Stimulated activated CD4-positive, alpha-beta T cell treated with anti-CD3 and anti-CD28 coated beads, Interleukin-15, amount 100 ng/mL, for 1 hour (primary cell): ENCODE measurements around the gene FBXL17.

ENCODE experiments used
- DNase-seq, 2 donors: peaks; one replicate each; pipeline ENCODE4 v3.0.0-alpha.2; 2020; ENCODE audit warnings: low read depth in 1 of 2, low spot score in 1 of 2

Gene FBXL17

GRCh38 chr5:108375768-108376167 is 6.1 kb downstream of the FBXL17 start:
- no peak for DNase-seq

DNA sequence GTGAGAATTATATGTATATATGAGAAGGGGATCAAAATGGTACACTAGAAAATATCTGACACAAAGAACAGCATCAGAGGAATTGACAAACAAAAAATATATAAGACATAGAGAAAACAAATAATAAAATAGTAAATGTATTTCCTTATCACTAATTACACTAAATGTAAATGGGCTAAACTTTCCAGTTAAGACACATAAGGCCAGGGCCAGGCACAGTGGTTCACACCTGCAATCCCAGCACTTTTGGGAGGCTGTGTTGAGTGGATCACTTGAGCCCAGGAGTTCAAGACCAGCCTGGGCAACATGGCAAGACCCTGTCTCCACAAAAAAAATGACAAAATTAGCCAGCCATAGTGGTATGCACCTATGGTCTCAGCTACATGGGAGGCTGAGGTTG is 8.5 kb downstream of the FBXL17 start:
- DNase-seq, result no peak

GRCh38 chr5:108372369-108372768 is 9.5 kb downstream of the FBXL17 start:
- no peak for DNase-seq

DNA sequence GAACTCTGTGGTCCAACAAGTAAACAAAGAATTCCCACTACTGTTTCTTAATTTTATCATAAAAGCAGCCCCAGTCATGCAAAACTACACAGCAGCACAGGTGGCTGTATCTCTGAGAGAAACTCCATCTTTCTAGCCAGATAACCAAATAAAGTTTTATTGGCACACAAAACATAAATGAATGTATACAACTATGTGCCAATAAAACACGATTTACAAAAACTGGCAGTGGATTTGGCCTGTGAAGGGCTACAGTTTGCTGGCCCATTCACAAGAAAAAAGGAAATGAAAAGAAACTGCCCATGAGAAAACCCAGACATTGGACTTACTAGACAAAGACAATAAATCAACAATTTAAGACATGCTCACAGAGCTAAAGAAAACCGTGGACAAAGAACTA is 10.6 kb downstream of the FBXL17 start:
- DNase-seq, result no peak

DNA sequence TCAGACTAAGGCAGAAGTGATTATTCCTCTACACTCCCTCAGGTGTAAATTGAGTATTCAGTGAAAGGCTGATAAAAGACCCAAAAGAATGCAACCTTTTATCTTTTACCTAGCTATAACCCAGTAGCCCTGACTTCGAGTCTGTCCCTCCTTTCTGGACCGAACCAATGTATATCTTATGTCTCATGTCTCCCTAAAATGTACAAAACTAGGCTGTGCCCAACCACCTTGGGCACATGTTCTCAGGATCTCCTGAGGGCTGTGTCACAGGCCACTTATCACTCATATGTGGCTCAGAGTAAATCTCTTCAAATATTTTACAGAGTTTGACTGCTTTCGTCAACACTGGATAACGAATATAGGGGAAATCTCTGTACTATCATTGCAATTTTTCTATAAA is 12.7 kb downstream of the FBXL17 start:
- no peak for DNase-seq

GRCh38 chr5:108367679-108368334 is 14.1 kb downstream of the FBXL17 start:
- no peak for DNase-seq

DNA sequence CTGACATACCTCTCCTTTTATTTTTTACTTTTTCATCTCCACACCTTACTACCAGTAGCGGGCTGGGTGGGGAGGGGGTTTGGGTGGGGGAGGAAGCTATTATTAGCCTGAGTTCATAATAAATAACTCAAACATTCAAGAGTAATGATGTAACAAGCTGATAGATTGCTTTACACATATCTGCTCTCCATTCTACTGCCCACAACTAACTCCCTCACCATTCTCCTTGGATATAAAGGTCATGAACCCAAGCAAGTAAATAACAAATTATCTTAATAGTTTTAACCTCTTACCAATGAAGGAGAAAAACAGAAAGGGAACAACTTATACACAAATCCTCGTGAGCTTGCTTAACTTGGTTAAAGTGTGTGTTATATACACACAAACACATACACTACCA is 15.4 kb downstream of the FBXL17 start:
- DNase-seq, result no peak

- no peak for DNase-seq
These were observed 20.1 kb downstream of the FBXL17 start for GRCh38 chr5:108361771-108362170.

- no peak for DNase-seq
These were observed 20.7 kb downstream of the FBXL17 start for GRCh38 chr5:108361239-108361638.

- DNase-seq, result no peak
These were observed 21.6 kb downstream of the FBXL17 start for GRCh38 chr5:108360280-108360679.

GRCh38 chr5:108356286-108356685 is 25.6 kb downstream of the FBXL17 start:
- no peak for DNase-seq

- no peak for DNase-seq
These were observed 28.8 kb downstream of the FBXL17 start for GRCh38 chr5:108353087-108353486.

DNA sequence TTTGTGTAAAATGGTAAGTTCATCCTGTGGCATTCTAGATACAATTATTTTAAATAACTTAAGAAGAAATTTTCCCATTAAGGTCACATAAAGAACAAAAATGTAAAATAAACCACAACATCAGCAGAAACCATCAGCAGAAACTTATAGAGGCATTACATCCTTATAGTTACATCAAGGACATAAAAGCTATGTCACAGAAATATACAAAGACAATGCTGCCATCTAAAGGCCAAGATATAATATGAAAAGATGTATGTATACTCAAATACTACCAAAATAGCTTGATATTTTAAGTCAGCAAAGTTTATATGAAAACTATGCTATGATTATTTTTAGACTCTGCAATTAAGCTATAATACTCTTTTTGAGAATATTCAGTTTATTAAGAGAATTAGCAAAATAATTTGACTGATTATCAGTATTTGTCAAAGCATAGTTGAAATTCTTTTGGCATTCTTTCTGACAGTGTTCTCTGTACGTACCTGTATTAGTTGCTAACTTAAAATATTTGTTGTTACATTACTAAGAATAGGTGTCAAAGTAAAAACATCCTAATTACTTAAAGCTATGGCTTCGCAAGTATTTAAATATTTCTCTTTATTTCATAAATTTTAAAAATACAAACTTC is 36.2 kb downstream of the FBXL17 start:
- no peak for DNase-seq

- no peak for DNase-seq
These were observed 37.6 kb downstream of the FBXL17 start for GRCh38 chr5:108344103-108344822.

DNA sequence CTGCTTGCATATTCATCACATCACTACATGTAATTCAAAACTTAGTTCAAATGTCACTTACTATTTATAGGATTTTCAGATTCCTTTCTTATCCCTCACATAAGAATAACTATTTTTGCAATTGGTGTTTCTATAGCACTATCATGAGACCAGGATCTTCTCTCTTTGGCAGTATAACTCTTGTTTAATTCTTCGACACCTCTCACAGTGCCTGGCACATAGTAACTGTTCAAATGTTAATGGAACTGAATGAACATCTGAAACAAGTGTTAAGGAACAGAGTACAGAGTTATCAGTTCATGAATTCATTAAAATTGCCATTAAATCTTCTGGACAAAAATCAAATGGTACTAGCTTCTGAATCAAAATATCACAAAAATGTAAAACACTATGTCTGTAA is 40.0 kb downstream of the FBXL17 start:
- DNase-seq, result no peak

DNA sequence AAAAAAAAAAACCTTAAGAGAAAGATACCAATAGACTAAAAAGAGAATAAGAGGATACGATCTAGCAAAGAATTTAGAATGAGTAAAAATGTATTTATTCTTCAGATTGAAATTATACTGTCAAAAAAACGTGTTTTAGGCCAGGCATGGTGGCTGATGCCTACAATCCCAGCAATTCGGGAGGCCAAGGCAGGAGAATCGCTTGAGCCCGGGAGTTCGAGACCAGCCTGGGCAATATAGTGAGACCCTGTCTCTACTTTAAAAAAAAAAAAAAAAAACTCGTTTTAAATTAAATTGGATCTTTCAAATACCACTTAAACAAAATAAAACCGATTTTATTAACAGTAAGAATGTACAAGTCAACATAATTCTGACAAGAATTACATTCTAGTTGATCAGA is 41.8 kb downstream of the FBXL17 start:
- DNase-seq, result no peak

- no peak for DNase-seq
These were observed 42.7 kb downstream of the FBXL17 start for GRCh38 chr5:108339220-108339619.

DNA sequence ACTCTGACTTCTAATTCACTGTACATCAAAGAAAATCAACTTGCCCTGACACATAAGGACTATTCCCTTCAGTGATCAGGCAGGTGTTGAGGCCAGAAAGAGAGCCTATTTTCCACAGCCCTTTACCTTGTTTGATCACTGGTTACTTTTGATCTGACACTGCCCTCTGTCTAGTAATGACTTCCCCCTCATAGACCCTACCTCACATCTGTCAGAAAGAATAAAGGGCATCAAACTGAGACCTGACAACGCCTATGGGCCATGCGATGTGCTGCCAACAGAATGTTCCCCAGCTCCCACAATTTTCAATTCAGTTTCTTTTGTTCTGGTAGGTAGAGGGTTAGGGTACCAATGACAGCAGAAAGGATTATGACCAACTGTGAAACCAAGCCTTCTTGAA is 47.7 kb downstream of the FBXL17 start:
- no peak for DNase-seq

GRCh38 chr5:108326982-108327381 is 54.9 kb downstream of the FBXL17 start:
- no peak for DNase-seq

DNA sequence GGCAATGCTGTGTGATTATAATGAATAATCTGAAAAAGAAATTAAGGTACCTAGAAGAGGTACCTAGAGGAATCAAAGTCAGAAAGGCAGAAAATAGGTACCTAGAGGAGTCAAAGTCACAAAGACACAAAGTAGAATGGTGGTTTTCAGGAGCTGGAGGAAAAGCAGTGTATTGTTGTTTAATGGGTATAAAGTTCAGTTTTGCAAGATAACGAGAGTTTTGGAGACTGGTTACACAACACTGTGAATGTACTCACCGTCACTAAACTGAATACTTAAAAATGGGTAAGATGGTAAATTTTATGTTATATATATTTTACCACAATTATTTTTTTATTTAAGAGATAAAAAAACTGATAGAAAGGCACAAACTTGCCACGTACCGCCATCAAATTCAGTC is 57.0 kb downstream of the FBXL17 start:
- DNase-seq, result no peak

- DNase-seq, result no peak
These were observed 60.6 kb downstream of the FBXL17 start for GRCh38 chr5:108321341-108321740.

DNA sequence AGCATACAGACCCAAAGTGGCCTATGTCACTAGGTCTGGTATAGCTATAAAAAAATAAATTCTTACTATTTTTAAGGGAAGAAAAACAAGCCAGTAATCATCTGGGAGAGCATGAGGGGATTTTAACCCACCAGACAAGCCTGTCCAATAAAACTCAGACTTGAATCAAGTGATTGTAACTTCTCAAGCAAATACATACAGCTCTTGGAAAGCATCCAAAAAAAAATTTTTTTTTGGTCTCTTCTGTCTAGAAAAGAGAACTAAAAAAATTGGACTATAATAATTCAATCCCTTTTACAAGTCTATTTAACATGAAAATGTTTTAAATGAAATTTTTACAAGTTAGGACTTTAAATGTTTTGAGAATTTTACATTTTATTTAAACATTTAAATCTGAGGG is 61.7 kb downstream of the FBXL17 start:
- no peak for DNase-seq

- no peak for DNase-seq
These were observed 66.1 kb downstream of the FBXL17 start for GRCh38 chr5:108315829-108316228.
